H1 (cell line): ENCODE data around the gene NTRK2. TPM values are rescaled to one million over a fixed set of nuclear protein-coding genes. Genes with fewer than 3 reads are reported as not detected.

Source experiments
- CTCF ChIA-PET: fragments of 300-600 bp; sonication (Branson Sonifier 250); formaldehyde crosslinking; loops from one replicate; lab custom pipeline; 2021; ENCODE audit not compliant: partially characterized antibody; lab: Charles Lee
- POLR2A ChIA-PET: fragments of 300-600 bp; sonication (Branson Sonifier 250); formaldehyde crosslinking; loops from one replicate; lab custom pipeline; 2021; ENCODE audit warnings: inconsistent platforms; ENCODE audit not compliant: partially characterized antibody; lab: Charles Lee
- DNase-seq, 2 experiments: peaks; one replicate each; pipeline versions ENCODE4 v3.0.0 to v3.0.0-alpha.2; 2010 to 2022; ENCODE audit warnings: low spot score in 2 of 2, low read depth in 1 of 2, mixed read lengths in 1 of 2
- FAIRE-seq: peaks from 2 replicates; lab custom pipeline; 2011; peaks lifted over from hg19 to GRCh38; lab: Jason Lieb, UNC
- H2AFZ ChIP-seq: 2 replicates; pipeline ENCODE4 v1.8.1; 2012; ENCODE audit warnings: low read length, inconsistent platforms
- H2AK5ac ChIP-seq: 2 replicates; pipeline ENCODE4 v1.6.1; 2013; ENCODE audit warnings: low read depth, low read length
- H2BK120ac ChIP-seq: replicated peaks from 2 replicates; pipeline ENCODE3; 2013; ENCODE audit warnings: low read depth, low read length, inconsistent platforms
- H2BK12ac ChIP-seq: 2 replicates; pipeline ENCODE4 v1.6.1; 2013; ENCODE audit warnings: low read depth, low read length
- H2BK15ac ChIP-seq: 2 replicates; pipeline ENCODE4 v1.6.1; 2013; ENCODE audit warnings: low read length
- H2BK20ac ChIP-seq: 2 replicates; pipeline ENCODE4 v1.6.1; 2013; ENCODE audit warnings: low read length
- H2BK5ac ChIP-seq: 2 replicates; pipeline ENCODE4 v1.6.1; 2013; ENCODE audit warnings: low read depth, low read length
- H3K14ac ChIP-seq: 2 replicates; pipeline ENCODE4 v1.6.1; 2013; ENCODE audit warnings: inconsistent platforms; ENCODE audit not compliant: insufficient read length
- H3K18ac ChIP-seq: 2 replicates; pipeline ENCODE4 v1.6.1; 2013; ENCODE audit warnings: low read length; ENCODE audit errors: extremely low read depth
- H3K23ac ChIP-seq: 2 replicates; pipeline ENCODE4 v1.6.1; 2013; ENCODE audit warnings: inconsistent platforms; ENCODE audit not compliant: insufficient read length
- H3K23me2 ChIP-seq: 2 replicates; pipeline ENCODE4 v1.6.1; 2013; ENCODE audit warnings: low read depth, low read length
- H3K27ac ChIP-seq: 2 replicates; pipeline ENCODE4 v1.6.1; 2011; ENCODE audit warnings: low read depth, low read length, inconsistent platforms
- H3K27me3 ChIP-seq, 4 experiments: replicated peaks in 1 of 4; 1 replicate in 1 of 4; 2 replicates in 3 of 4; pipeline versions ENCODE4 v1.6.1 to v1.8.1; 2011 to 2013; ENCODE audit warnings: low read length in 3 of 4, mild to moderate bottlenecking in 3 of 4, inconsistent platforms in 2 of 4, mixed read lengths in 2 of 4, moderate library complexity in 1 of 4; ENCODE audit not compliant: control insufficient read depth in 3 of 4, insufficient read depth in 3 of 4; ENCODE audit errors: extremely low read depth in 1 of 4
- H3K36me3 ChIP-seq, 4 experiments: 2 replicates each; pipeline versions ENCODE4 v1.6.1 to v1.8.1; 2011 to 2013; ENCODE audit warnings: mild to moderate bottlenecking in 4 of 4, low read length in 3 of 4, moderate library complexity in 2 of 4, control low read depth in 1 of 4, inconsistent platforms in 1 of 4; ENCODE audit not compliant: insufficient read depth in 4 of 4, control insufficient read depth in 2 of 4
- H3K4ac ChIP-seq: replicated peaks from 2 replicates; pipeline ENCODE3; 2013; ENCODE audit warnings: low read length, low read depth, mixed read lengths, inconsistent platforms; ENCODE audit not compliant: insufficient read length
- H3K4me1 ChIP-seq, 4 experiments: replicated peaks in 1 of 4; 1 replicate in 1 of 4; 2 replicates in 3 of 4; pipeline versions ENCODE4 v1.6.1 to v1.8.1; 2011 to 2013; ENCODE audit warnings: low read length in 3 of 4, inconsistent platforms in 2 of 4, mixed read lengths in 1 of 4; ENCODE audit not compliant: insufficient read depth in 4 of 4, control insufficient read depth in 3 of 4
- H3K4me2 ChIP-seq, 2 experiments: 2 replicates each; pipeline versions ENCODE4 v1.6.1 to v1.8.1; 2011 to 2013; ENCODE audit warnings: low read depth in 2 of 2, low read length in 2 of 2, control low read depth in 1 of 2, inconsistent platforms in 1 of 2, mild to moderate bottlenecking in 1 of 2; ENCODE audit not compliant: insufficient read depth in 1 of 2
- H3K4me3 ChIP-seq, 4 experiments: fragments of 200-600, 300-600 bp in 1 of 4; sonication (generic), shearing (Covaris generic), sonication (Bioruptor Twin) in 1 of 4; 2 replicates each; pipeline versions ENCODE4 v1.5.1 to v1.8.1; 2011 to 2016; ENCODE audit warnings: low read length in 4 of 4, low read depth in 3 of 4, control low read depth in 2 of 4, inconsistent platforms in 2 of 4, mild to moderate bottlenecking in 2 of 4, mixed read lengths in 1 of 4, moderate library complexity in 1 of 4; ENCODE audit not compliant: insufficient read depth in 2 of 4; ENCODE audit errors: extremely low read depth in 1 of 4
- H3K56ac ChIP-seq: replicated peaks from 2 replicates; pipeline ENCODE3; 2013; ENCODE audit warnings: low read depth, mild to moderate bottlenecking, mixed read lengths, low read length, inconsistent platforms; ENCODE audit not compliant: insufficient read length
- H3K79me1 ChIP-seq: 2 replicates; pipeline ENCODE4 v1.6.1; 2013; ENCODE audit warnings: low read depth, low read length, control low read depth
- H3K79me2 ChIP-seq, 2 experiments: 2 replicates each; pipeline versions ENCODE4 v1.6.1 to v1.8.1; 2012 to 2013; ENCODE audit warnings: low read length in 2 of 2, mild to moderate bottlenecking in 2 of 2, inconsistent platforms in 1 of 2; ENCODE audit not compliant: insufficient read depth in 2 of 2, control insufficient read depth in 1 of 2
- H3K9ac ChIP-seq, 4 experiments: replicated peaks in 1 of 4; 1 replicate in 1 of 4; 2 replicates in 3 of 4; pipeline versions ENCODE4 v1.6.1 to v1.8.1; 2011 to 2013; ENCODE audit warnings: low read depth in 3 of 4, low read length in 3 of 4, control low read depth in 2 of 4, mild to moderate bottlenecking in 2 of 4, moderate library complexity in 2 of 4, inconsistent platforms in 1 of 4; ENCODE audit errors: extremely low read depth in 1 of 4
- H3K9me3 ChIP-seq, 2 experiments: 2 replicates each; pipeline versions ENCODE4 v1.6.1 to v1.8.1; 2012 to 2013; ENCODE audit warnings: mild to moderate bottlenecking in 2 of 2, moderate library complexity in 2 of 2, control low read depth in 1 of 2, inconsistent platforms in 1 of 2, low read depth in 1 of 2, low read length in 1 of 2, mixed read lengths in 1 of 2; ENCODE audit not compliant: insufficient read depth in 2 of 2
- H4K20me1 ChIP-seq, 2 experiments: replicated peaks in 1 of 2; 2 replicates each; pipeline versions ENCODE3 to v1.8.1; 2011 to 2013; ENCODE audit warnings: inconsistent platforms in 2 of 2, low read length in 2 of 2, mild to moderate bottlenecking in 1 of 2; ENCODE audit not compliant: insufficient read depth in 2 of 2, control insufficient read depth in 1 of 2
- H4K5ac ChIP-seq: 2 replicates; pipeline ENCODE4 v1.6.1; 2013; ENCODE audit warnings: low read length, low read depth, mixed read lengths, inconsistent platforms; ENCODE audit not compliant: insufficient read length
- H4K8ac ChIP-seq: 2 replicates; pipeline ENCODE4 v1.8.0; 2013; ENCODE audit warnings: mild to moderate bottlenecking, moderate library complexity, low read length, inconsistent platforms; ENCODE audit not compliant: insufficient read depth; ENCODE audit errors: extremely low read depth
- H4K91ac ChIP-seq: replicated peaks from 2 replicates; pipeline ENCODE3; 2013; ENCODE audit warnings: low read length, mixed read lengths, inconsistent platforms; ENCODE audit not compliant: insufficient read length
- ATF3 ChIP-seq: IDR thresholded peaks from 2 replicates; pipeline ENCODE4 v1.6.1; 2011; ENCODE audit warnings: low read depth, mild to moderate bottlenecking, low read length; ENCODE audit not compliant: insufficient read depth
- E2F6 ChIP-seq: IDR thresholded peaks from 2 replicates; pipeline ENCODE4 v1.6.1; 2012; ENCODE audit warnings: inconsistent platforms
- KDM4A ChIP-seq: IDR thresholded peaks from one replicate; pipeline ENCODE4 v1.7.1; 2012; ENCODE audit warnings: low read depth, mild to moderate bottlenecking, moderate library complexity, low read length, inconsistent platforms; ENCODE audit not compliant: severe bottlenecking
- MAX ChIP-seq: IDR thresholded peaks from 2 replicates; pipeline ENCODE4 v1.6.1; 2012; ENCODE audit warnings: inconsistent platforms
- NRF1 ChIP-seq: IDR thresholded peaks from 2 replicates; pipeline ENCODE4 v1.6.1; 2011; ENCODE audit warnings: mild to moderate bottlenecking, low read depth, low read length, improper control_type of control experiment
- RBBP5 ChIP-seq: IDR thresholded peaks from 2 replicates; pipeline ENCODE4 v1.7.1; 2012; ENCODE audit warnings: low read depth, mild to moderate bottlenecking, inconsistent platforms, low read length, moderate library complexity, borderline replicate concordance
- RXRA ChIP-seq: IDR thresholded peaks from 2 replicates; pipeline ENCODE4 v1.6.1; 2011; ENCODE audit warnings: low read depth, mild to moderate bottlenecking, low read length, moderate library complexity; ENCODE audit not compliant: insufficient read depth
- SAP30 ChIP-seq: fragments of 300-600 bp; sonication (generic); IDR thresholded peaks from 2 replicates; pipeline ENCODE4 v1.7.1; 2012; ENCODE audit warnings: low read length, moderate library complexity, mild to moderate bottlenecking, inconsistent platforms; ENCODE audit not compliant: insufficient read depth, insufficient replicate concordance
- TBP ChIP-seq: IDR thresholded peaks from 2 replicates; pipeline ENCODE4 v1.6.1; 2011; ENCODE audit warnings: low read depth, low read length, improper control_type of control experiment
- USF2 ChIP-seq: IDR thresholded peaks from 2 replicates; pipeline ENCODE4 v1.6.1; 2011; ENCODE audit warnings: low read length, improper control_type of control experiment
- WGBS, 2 experiments: shearing (Covaris generic) in 1 of 2; methylation state at CpG; one replicate each; pipeline versions ENCODE4 v1.1.6 to v1.1.7; 2013 to 2015; ENCODE audit warnings: low lambda C conversion rate in 2 of 2, mixed read lengths in 2 of 2, inconsistent platforms in 1 of 2, low coverage in 1 of 2, missing lambda C conversion rate in 1 of 2; ENCODE audit not compliant: insufficient replicate concordance in 2 of 2, insufficient coverage in 1 of 2, insufficient read length in 1 of 2; ENCODE audit errors: extremely low coverage in 1 of 2, missing lambda C conversion rate in 1 of 2; 5-methylcytosine and 5-hydroxymethylcytosine counted together
- polyA plus RNA-seq, 7 experiments: library from polyadenylated mRNA; depleted of rRNA in 3 of 7; stranded (reverse) in 5 of 7; unstranded in 2 of 7; fragments of >200 nt in 5 of 7; fragments of 200-250 nt in 2 of 7; gene quantifications; 1 replicate in 5 of 7; 2 replicates in 1 of 7; 4 replicates in 1 of 7; pipeline versions ENCODE4 v1.2.1 to v1.2.3, GENCODE V29; 2011 to 2013; ENCODE audit warnings: missing spikeins in 2 of 7, mixed read lengths in 2 of 7
- total RNA-seq: library from RNA; stranded (reverse); fragmentation: NEBNext Ultra II Directional; extraction: Animal tissue kit (Norgen Biotek cat#: 25700); gene quantifications from 2 replicates; pipeline ENCODE4 v1.2.1, GENCODE V29; 2021

The NTRK2 gene
- total and polyA plus RNA-seq, 2 of the 8 experiments (the other 6 are each of a cell fraction or from before 2014, with no cell fraction given), result 0.03 to 0.04 TPM

- no peak for FAIRE-seq
- Histone ChIP-seq H3K23ac (no peak overlapping the region), H3K4ac (no peak overlapping the region), H3K4me3 (no peak overlapping the region), H3K79me2 (no peaks in the 10 kb centered on the region), H4K91ac (no peak overlapping the region), H3K9ac (no peak overlapping the region), H3K23me2 (no peaks in the 10 kb centered on the region), H3K56ac (no peak overlapping the region), H3K36me3 (no peaks in the 10 kb centered on the region), H3K14ac (no peak overlapping the region), H3K79me1 (no peaks in the 10 kb centered on the region), H2BK5ac (no peak overlapping the region), H2BK20ac (no peak overlapping the region), H4K8ac (no peak overlapping the region), H2BK15ac (no peak overlapping the region), H4K20me1 (no peaks in the 10 kb centered on the region), H3K4me1 (no peaks in the 10 kb centered on the region), H3K27me3 (no peaks in the 10 kb centered on the region), H3K18ac (no peak overlapping the region), H3K27ac (no peak overlapping the region), H2AFZ (no peak overlapping the region), H2AK5ac (no peak overlapping the region)
- ChIA-PET CTCF (interaction anchor here (0.6 to 1.3 kb wide), 5 partner anchors 9 to 281 kb away, joined by 3 to 5 read pairs (median 3); no protein-coding TSS in a partner anchor), POLR2A (no interaction called here)
- WGBS, 2 experiments, result 100% methylated on average over 2 of the region's 2 CpGs; no CpG with 5 or more reads in 1 of the 2 experiments
- no peak for TF ChIP-seq RXRA
- no peak for TF ChIP-seq USF2
- no peak for TF ChIP-seq SAP30
- TF ChIP-seq TBP, result no peak
- TF ChIP-seq RBBP5, result no peak
- no peak for TF ChIP-seq MAX
- no peak for TF ChIP-seq ATF3
- no peak for TF ChIP-seq NRF1
- TF ChIP-seq E2F6, result no peak
- no peak for TF ChIP-seq KDM4A
- TF ChIP-seq, all 59 proteins: peak for 0
- Histone ChIP-seq H2BK120ac (no peak overlapping the region), H4K5ac (no peak overlapping the region), H3K4me2 (no peak overlapping the region), H2BK12ac (no peak overlapping the region), H3K9me3 (no peaks in the 10 kb centered on the region)
- no peak for DNase-seq
These were observed 306.4 kb downstream of the NTRK2 start for GRCh38 chr9:84975926-84976325.
